ENCODE measurements around the gene KCTD15.

- TF ChIP-seq POLR2A (IDR thresholded peaks at IDR 0.05): no peak
- TF ChIP-seq CTCF (IDR thresholded peaks at IDR 0.05): no peak
- TF ChIP-seq EP300 (IDR thresholded peaks at IDR 0.05): no peak
These were observed 12.2 kb upstream of the KCTD15 start for GRCh38 chr19:33784432-33784831.

All from tibial nerve (tissue), 4 donors.